Measurements from ENCODE around the gene POLR2C.

POLR2C gene

DNA sequence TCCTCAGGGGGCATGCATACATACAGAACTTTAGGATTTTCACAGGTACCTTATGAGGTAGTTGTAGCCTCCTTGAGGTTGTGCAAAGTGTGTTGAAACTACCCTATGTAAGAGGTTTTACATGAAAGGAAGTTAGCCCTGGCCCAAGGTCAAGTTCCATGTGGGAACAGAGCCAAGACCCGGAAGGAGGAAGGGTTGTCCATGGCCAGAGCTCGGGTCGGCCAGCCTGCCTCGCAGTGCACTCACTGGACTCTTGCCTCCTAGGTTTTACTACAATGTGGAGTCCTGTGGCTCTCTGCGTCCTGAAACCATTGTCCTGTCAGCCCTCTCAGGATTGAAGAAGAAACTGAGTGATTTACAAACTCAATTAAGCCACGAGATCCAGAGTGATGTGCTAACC lies 8.2 kb downstream of the POLR2C start:
- Histone ChIP-seq H3K36me3 (ENCODE audit: insufficient read depth, low read length) (peaks cover 15% of the 10 kb centered on the region), H3K9ac (ENCODE audit: low read depth, low read length) (no peak overlapping the region), H3K9me3 (ENCODE audit: control insufficient read depth, insufficient read depth, low read length) (no peaks in the 10 kb centered on the region), H3K4me1 (ENCODE audit: insufficient read depth, low read length) (peaks cover 14% of the 10 kb centered on the region)

DNA sequence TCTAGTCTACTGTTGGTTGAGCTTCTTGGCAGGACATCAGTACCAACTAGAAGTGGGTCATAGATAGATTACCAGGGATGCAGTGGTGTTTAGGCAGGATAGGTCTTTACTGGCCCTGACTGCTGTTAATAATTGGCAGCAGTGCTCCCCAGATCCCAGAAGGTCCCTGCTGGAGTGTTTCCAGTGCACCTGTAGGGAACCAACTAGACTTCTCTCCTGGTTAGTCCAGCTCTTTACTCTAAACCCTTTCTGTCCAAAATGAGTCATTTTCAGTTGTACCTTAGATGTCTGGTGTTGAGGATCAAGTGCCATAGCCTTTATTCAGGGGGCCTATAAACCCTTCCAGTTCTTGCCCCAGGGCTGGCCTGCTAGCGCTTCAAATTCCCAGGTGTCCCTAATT lies 8.7 kb downstream of the POLR2C start:
- Histone ChIP-seq H3K9me3 (ENCODE audit: control insufficient read depth, insufficient read depth, low read length) (no peaks in the 10 kb centered on the region), H3K4me1 (ENCODE audit: insufficient read depth, low read length) (peaks cover 17% of the 10 kb centered on the region), H3K36me3 (ENCODE audit: insufficient read depth, low read length) (peaks cover 12% of the 10 kb centered on the region), H3K9ac (ENCODE audit: low read depth, low read length) (no peak overlapping the region)

- H3K36me3 ChIP-seq (ENCODE audit: insufficient read depth, low read length): peaks cover 11% of the 10 kb centered on the region
- peaks cover 26% of the 10 kb centered on the region for H3K4me1 ChIP-seq (ENCODE audit: insufficient read depth, low read length)
- H3K9me3 ChIP-seq (ENCODE audit: control insufficient read depth, insufficient read depth, low read length): no peaks in the 10 kb centered on the region
- no peak overlapping the region for H3K9ac ChIP-seq (ENCODE audit: low read depth, low read length)
Measured at GRCh38 chr16:57471852-57472664, 9.6 kb downstream of the POLR2C start.

DNA sequence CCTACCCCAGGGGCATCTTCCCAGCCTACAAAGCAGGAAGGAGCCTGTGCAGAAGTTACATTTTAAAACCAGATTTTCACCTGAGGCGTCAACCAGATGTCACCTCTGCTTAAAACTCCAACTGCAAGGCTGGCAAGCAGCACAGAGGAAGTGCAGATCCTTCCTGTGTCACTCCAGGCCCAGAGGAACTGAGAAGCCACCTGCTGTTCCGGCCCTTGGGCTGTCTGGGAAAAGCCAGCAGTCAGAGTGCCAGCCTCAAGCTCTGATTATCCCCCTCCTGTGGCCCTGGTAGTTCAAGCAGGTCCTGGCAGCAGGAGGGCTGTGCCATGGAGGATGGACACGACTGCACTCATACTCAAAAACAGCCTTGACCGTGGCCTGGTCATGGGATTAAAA lies 10.2 kb downstream of the POLR2C start:
- Histone ChIP-seq H3K4me1 (ENCODE audit: insufficient read depth, low read length) (peaks cover 32% of the 10 kb centered on the region), H3K9ac (ENCODE audit: low read depth, low read length) (no peak overlapping the region), H3K9me3 (ENCODE audit: control insufficient read depth, insufficient read depth, low read length) (no peaks in the 10 kb centered on the region), H3K36me3 (ENCODE audit: insufficient read depth, low read length) (peaks cover 11% of the 10 kb centered on the region)

GRCh38 chr16:57473176-57473840 lies 10.8 kb downstream of the POLR2C start:
- Histone ChIP-seq H3K36me3 (ENCODE audit: insufficient read depth, low read length) (peaks cover 11% of the 10 kb centered on the region), H3K9me3 (ENCODE audit: control insufficient read depth, insufficient read depth, low read length) (no peaks in the 10 kb centered on the region), H3K9ac (ENCODE audit: low read depth, low read length) (no peak overlapping the region), H3K4me1 (ENCODE audit: insufficient read depth, low read length) (peaks cover 34% of the 10 kb centered on the region)

GRCh38 chr16:57473906-57474305 lies 11.4 kb downstream of the POLR2C start:
- peaks cover 7% of the 10 kb centered on the region; the same call in 1 of the 2 replicates for H3K36me3 ChIP-seq (ENCODE audit: insufficient read depth, low read length)
- H3K4me1 ChIP-seq (ENCODE audit: insufficient read depth, low read length): peaks cover 34% of the 10 kb centered on the region
- H3K9me3 ChIP-seq (ENCODE audit: control insufficient read depth, insufficient read depth, low read length): no peaks in the 10 kb centered on the region
- no peak overlapping the region for H3K9ac ChIP-seq (ENCODE audit: low read depth, low read length)

- Histone ChIP-seq H3K9ac (ENCODE audit: low read depth, low read length) (peak overlapping the region; percentile 33; the same call in 1 of the 2 replicates), H3K4me1 (ENCODE audit: insufficient read depth, low read length) (peaks cover 34% of the 10 kb centered on the region), H3K9me3 (ENCODE audit: control insufficient read depth, insufficient read depth, low read length) (no peaks in the 10 kb centered on the region), H3K36me3 (ENCODE audit: insufficient read depth, low read length) (0 out of 2 replicates have a peak, but pooled peaks cover 4% of the 10 kb centered on the region)
Measured at GRCh38 chr16:57474671-57475661, 12.5 kb downstream of the POLR2C start.

- H3K36me3 ChIP-seq (ENCODE audit: insufficient read depth, low read length): 0 out of 2 replicates have a peak, but pooled peaks cover 2% of the 10 kb centered on the region
- H3K9ac ChIP-seq (ENCODE audit: low read depth, low read length): peak overlapping the region; percentile 33; the same call in 1 of the 2 replicates
- H3K4me1 ChIP-seq (ENCODE audit: insufficient read depth, low read length): peaks cover 33% of the 10 kb centered on the region
- H3K9me3 ChIP-seq (ENCODE audit: control insufficient read depth, insufficient read depth, low read length): no peaks in the 10 kb centered on the region
Measured at GRCh38 chr16:57475711-57476339, 13.3 kb downstream of the POLR2C start.

GRCh38 chr16:57476546-57477410 lies 14.3 kb downstream of the POLR2C start:
- no peaks in the 10 kb centered on the region for H3K36me3 ChIP-seq (ENCODE audit: insufficient read depth, low read length)
- H3K4me1 ChIP-seq (ENCODE audit: insufficient read depth, low read length): peaks cover 26% of the 10 kb centered on the region
- no peaks in the 10 kb centered on the region for H3K9me3 ChIP-seq (ENCODE audit: control insufficient read depth, insufficient read depth, low read length)
- H3K9ac ChIP-seq (ENCODE audit: low read depth, low read length): no peak overlapping the region

DNA sequence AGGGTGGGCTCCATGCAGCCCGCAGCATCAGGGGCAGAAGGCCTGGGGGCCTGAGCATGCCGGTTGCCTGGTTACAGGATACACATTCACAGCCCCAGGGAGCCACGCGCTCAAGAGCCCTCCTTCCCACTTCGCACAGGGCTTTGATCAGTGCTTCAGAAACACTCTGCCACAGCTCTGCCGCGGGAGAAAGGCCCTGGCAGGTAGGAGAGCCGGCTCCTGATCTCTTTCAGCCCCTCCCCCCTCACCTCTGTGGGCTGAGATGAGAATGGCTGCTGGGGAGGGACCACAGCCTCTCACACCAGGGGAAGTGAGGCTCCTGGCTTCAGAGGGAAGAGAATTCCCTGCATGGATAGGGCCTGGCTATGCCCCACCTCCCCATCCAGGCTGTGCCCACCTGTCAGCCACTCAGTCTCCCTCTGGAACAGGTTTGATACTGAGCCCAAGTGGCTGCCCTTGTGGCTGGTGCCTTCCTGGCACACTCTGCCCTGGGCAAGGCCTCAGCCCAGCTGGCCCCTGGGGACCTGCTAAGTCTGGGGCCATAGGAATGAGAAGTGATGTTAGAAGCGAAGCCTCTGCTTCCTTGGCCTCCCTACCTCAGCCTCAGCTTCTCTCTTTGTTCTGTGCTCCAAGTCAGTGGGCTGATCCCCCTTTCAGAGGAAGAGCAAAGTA lies 15.2 kb downstream of the POLR2C start:
- peaks cover 23% of the 10 kb centered on the region for H3K4me1 ChIP-seq (ENCODE audit: insufficient read depth, low read length)

GRCh38 chr16:57478396-57479204 lies 16.1 kb downstream of the POLR2C start:
- Histone ChIP-seq H3K36me3 (ENCODE audit: insufficient read depth, low read length) (no peaks in the 10 kb centered on the region), H3K9ac (ENCODE audit: low read depth, low read length) (peak overlapping the region; percentile 41; the same call in 1 of the 2 replicates), H3K4me1 (ENCODE audit: insufficient read depth, low read length) (peaks cover 20% of the 10 kb centered on the region), H3K9me3 (ENCODE audit: control insufficient read depth, insufficient read depth, low read length) (no peaks in the 10 kb centered on the region)

More for the DNA sequence above, 15.2 kb downstream of the POLR2C start:
- Histone ChIP-seq H3K36me3 (ENCODE audit: insufficient read depth, low read length) (no peaks in the 10 kb centered on the region), H3K9ac (ENCODE audit: low read depth, low read length) (no peak overlapping the region), H3K9me3 (ENCODE audit: control insufficient read depth, insufficient read depth, low read length) (no peaks in the 10 kb centered on the region)
